M059J (cell line): Measurements from ENCODE around the gene MLXIPL. TPM values are rescaled to one million over a fixed set of nuclear protein-coding genes. Genes with fewer than 3 reads are reported as not detected.
"Not testable (repeated sequence)": the region's sequence is repeated elsewhere in the genome, so short reads cannot be mapped to it uniquely, and the experiment has no call there.

Source experiments
- DNase-seq: peaks from one replicate; pipeline ENCODE4 v3.0.0-alpha.2; 2012; ENCODE audit warnings: low read depth
- total RNA-seq: library from RNA; depleted of rRNA; stranded (reverse); fragments of >200 nt; shearing (Covaris generic); gene quantifications from 2 replicates; pipeline ENCODE4 v1.2.3, GENCODE V29; 2014

MLXIPL gene
- total RNA-seq, 1 experiment from 2014 or later, result 0.71 TPM

GRCh38 chr7:73645643-73646174, 21.4 kb upstream of the MLXIPL start:
- no peak for DNase-seq

- no peak for DNase-seq
Observed at GRCh38 chr7:73644688-73645286, 20.5 kb upstream of the MLXIPL start.

- no peak for DNase-seq
Observed at GRCh38 chr7:73642834-73643233, 18.5 kb upstream of the MLXIPL start.

GRCh38 chr7:73638911-73639310, 14.6 kb upstream of the MLXIPL start:
- DNase-seq, result no peak

GRCh38 chr7:73635428-73636200, 11.3 kb upstream of the MLXIPL start:
- no peak for DNase-seq

- DNase-seq, result no peak
Observed at GRCh38 chr7:73633844-73634243, 9.5 kb upstream of the MLXIPL start.

GRCh38 chr7:73633323-73633722, 9.0 kb upstream of the MLXIPL start:
- no peak for DNase-seq

GRCh38 chr7:73631558-73631957, 7.2 kb upstream of the MLXIPL start:
- no peak for DNase-seq

GRCh38 chr7:73628504-73628903, 4.2 kb upstream of the MLXIPL start:
- DNase-seq, result no peak

- peak; percentile 34 for DNase-seq
Observed at GRCh38 chr7:73626814-73627213, 2.5 kb upstream of the MLXIPL start.

- DNase-seq, result no peak
Observed at GRCh38 chr7:73625276-73625675, 954 bp upstream of the MLXIPL start.

GRCh38 chr7:73624669-73625001, 313 bp upstream of the MLXIPL start:
- DNase-seq, result no peak

GRCh38 chr7:73622909-73623797, 1.2 kb downstream of the MLXIPL start:
- DNase-seq, result no peak

- no peak for DNase-seq
Observed at GRCh38 chr7:73622527-73622908, 1.8 kb downstream of the MLXIPL start.

GRCh38 chr7:73621168-73622063, 2.9 kb downstream of the MLXIPL start:
- no peak for DNase-seq

GRCh38 chr7:73619394-73619793, 4.9 kb downstream of the MLXIPL start:
- not testable (repeated sequence) for DNase-seq

- DNase-seq, result no peak
Observed at GRCh38 chr7:73618538-73618937, 5.8 kb downstream of the MLXIPL start.

- DNase-seq, result not testable (repeated sequence)
Observed at GRCh38 chr7:73617520-73617919, 6.8 kb downstream of the MLXIPL start.

- DNase-seq, result peak; percentile 42
Observed at GRCh38 chr7:73615886-73616285, 8.4 kb downstream of the MLXIPL start.

GRCh38 chr7:73614937-73615336, 9.4 kb downstream of the MLXIPL start:
- DNase-seq, result not testable (repeated sequence)
